Measurements from ENCODE around the gene NFIX.
"Not testable (repeated sequence)": the region's sequence is repeated elsewhere in the genome, so short reads cannot be mapped to it uniquely, and the experiment has no call there.

Gene NFIX

GRCh38 chr19:12959481-12959880 lies 35.8 kb upstream of the NFIX start:
- DNase-seq = no peak

GRCh38 chr19:12965017-12965811 lies 30.1 kb upstream of the NFIX start:
- peak; percentile 64 for DNase-seq

- no peak for DNase-seq
These were observed 29.5 kb upstream of the NFIX start for GRCh38 chr19:12965812-12966135.

GRCh38 chr19:12967907-12968306 lies 27.4 kb upstream of the NFIX start:
- DNase-seq = no peak

- no peak for DNase-seq
These were observed 25.8 kb upstream of the NFIX start, which contains the start of gene DAND5 for GRCh38 chr19:12969292-12969988. DAND5 (plus strand) TSS chr19:12969576; CDS start chr19:12969661, 85 bp downstream.

GRCh38 chr19:12970070-12970820 lies 25.0 kb upstream of the NFIX start:
- DNase-seq = no peak

GRCh38 chr19:12973236-12973635 lies 22.0 kb upstream of the NFIX start:
- no peak for DNase-seq

GRCh38 chr19:12974301-12975220 lies 20.7 kb upstream of the NFIX start:
- DNase-seq = no peak

GRCh38 chr19:12975221-12975741 lies 20.0 kb upstream of the NFIX start:
- no peak for DNase-seq

GRCh38 chr19:12976109-12976508 lies 19.2 kb upstream of the NFIX start:
- not testable (repeated sequence) for DNase-seq

- no peak for DNase-seq
These were observed 15.3 kb upstream of the NFIX start for GRCh38 chr19:12979974-12980373.

GRCh38 chr19:12982648-12983047 lies 12.6 kb upstream of the NFIX start:
- no peak for DNase-seq

GRCh38 chr19:12983091-12983490 lies 12.2 kb upstream of the NFIX start:
- no peak for DNase-seq

- DNase-seq = no peak
These were observed 11.6 kb upstream of the NFIX start for GRCh38 chr19:12983542-12984142.

GRCh38 chr19:12984143-12984627 lies 11.1 kb upstream of the NFIX start:
- no peak for DNase-seq

GRCh38 chr19:12984683-12985048 lies 10.6 kb upstream of the NFIX start:
- no peak for DNase-seq

GRCh38 chr19:12985049-12985776 lies 10.1 kb upstream of the NFIX start:
- no peak for DNase-seq

GRCh38 chr19:12986726-12987125 lies 8.5 kb upstream of the NFIX start:
- DNase-seq = no peak

- no peak for DNase-seq
These were observed 8.1 kb upstream of the NFIX start for GRCh38 chr19:12987190-12987589.

- no peak for DNase-seq
These were observed 7.5 kb upstream of the NFIX start for GRCh38 chr19:12987781-12988180.

- DNase-seq = no peak
These were observed 4.8 kb upstream of the NFIX start for GRCh38 chr19:12990431-12990830.
